ENCODE data around the gene GPS2.

- TF ChIP-seq, protein P1, sequence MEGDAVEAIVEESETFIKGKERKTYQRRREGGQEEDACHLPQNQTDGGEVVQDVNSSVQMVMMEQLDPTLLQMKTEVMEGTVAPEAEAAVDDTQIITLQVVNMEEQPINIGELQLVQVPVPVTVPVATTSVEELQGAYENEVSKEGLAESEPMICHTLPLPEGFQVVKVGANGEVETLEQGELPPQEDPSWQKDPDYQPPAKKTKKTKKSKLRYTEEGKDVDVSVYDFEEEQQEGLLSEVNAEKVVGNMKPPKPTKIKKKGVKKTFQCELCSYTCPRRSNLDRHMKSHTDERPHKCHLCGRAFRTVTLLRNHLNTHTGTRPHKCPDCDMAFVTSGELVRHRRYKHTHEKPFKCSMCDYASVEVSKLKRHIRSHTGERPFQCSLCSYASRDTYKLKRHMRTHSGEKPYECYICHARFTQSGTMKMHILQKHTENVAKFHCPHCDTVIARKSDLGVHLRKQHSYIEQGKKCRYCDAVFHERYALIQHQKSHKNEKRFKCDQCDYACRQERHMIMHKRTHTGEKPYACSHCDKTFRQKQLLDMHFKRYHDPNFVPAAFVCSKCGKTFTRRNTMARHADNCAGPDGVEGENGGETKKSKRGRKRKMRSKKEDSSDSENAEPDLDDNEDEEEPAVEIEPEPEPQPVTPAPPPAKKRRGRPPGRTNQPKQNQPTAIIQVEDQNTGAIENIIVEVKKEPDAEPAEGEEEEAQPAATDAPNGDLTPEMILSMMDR (IDR thresholded peaks at IDR 0.05): no peak
- no peak for TF ChIP-seq POLR2AphosphoS5 (IDR thresholded peaks at IDR 0.05)
Observed at GRCh38 chr17:7329997-7330637, 15.0 kb upstream of the GPS2 start.
